Measurements from ENCODE around the gene DPP6. TPM values are rescaled to one million over a fixed set of nuclear protein-coding genes. Genes with fewer than 3 reads are reported as not detected.

The DPP6 gene
- total RNA-seq, 1 donor = under 0.01 TPM

GRCh38 chr7:154855366-154855765 is 803.2 kb downstream of the DPP6 start:
- DNase-seq (ENCODE audit: low read depth) = no peak
- TF ChIP-seq CTCF (IDR thresholded peaks at IDR 0.05; ENCODE audit: insufficient read depth, low read depth, low read length) = no peak
- H3K4me3 ChIP-seq (ENCODE audit: low read depth, low read length) = no peak overlapping the region

- no peak for TF ChIP-seq CTCF (IDR thresholded peaks at IDR 0.05; ENCODE audit: insufficient read depth, low read depth, low read length)
- no peak for DNase-seq (ENCODE audit: low read depth)
- H3K4me3 ChIP-seq (ENCODE audit: low read depth, low read length) = no peak overlapping the region
These were observed 804.5 kb downstream of the DPP6 start for GRCh38 chr7:154856733-154857132.

- DNase-seq (ENCODE audit: low read depth) = no peak
- no peak for TF ChIP-seq CTCF (IDR thresholded peaks at IDR 0.05; ENCODE audit: insufficient read depth, low read depth, low read length)
- no peak overlapping the region for H3K4me3 ChIP-seq (ENCODE audit: low read depth, low read length)
These were observed 805.0 kb downstream of the DPP6 start for GRCh38 chr7:154857240-154857639.

DNA sequence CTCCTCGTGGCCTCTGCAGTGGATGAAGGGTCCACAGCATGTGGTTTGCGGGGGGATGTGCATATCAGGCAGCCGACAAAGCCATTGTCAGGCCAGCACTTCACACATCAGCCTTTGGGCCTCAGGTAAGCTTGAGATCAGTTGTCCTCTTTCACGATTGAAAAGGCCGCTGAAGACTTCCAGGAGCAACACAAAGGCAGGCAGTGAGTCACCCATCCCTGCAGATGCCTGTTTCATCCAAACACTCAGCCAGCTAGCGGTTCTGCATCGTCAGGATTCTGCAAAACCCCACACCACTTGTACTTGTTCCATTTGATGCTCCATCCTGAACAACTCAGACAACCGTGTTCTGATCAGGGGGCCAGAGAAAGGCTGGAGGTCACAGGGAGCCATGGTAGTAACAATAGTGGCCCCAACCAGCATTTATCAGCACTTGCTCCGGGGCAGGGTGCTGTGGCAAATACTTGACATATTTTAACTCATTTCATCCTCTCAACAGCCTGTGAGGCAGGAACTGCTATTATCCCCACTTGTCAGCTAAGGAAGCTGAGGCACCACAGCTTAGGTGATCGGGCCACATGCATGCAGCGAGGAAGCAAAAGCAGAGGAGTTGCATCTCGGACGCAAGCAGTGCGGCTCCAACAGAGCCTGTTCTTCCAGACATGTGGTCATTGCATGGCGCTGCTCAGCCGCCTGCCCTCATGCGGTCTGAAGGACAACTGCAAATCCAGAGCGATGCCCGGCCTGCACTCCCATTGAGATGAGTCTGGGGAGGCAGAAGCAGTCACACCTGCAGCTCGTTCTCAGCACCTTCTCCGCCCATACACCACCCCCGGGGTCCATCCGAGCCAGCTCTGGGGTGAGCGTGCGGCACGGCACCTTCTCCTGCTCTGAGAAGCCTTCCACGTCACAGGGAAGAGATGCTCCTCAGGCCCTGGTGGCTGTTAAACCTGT is 805.8 kb downstream of the DPP6 start:
- no peak for TF ChIP-seq CTCF (IDR thresholded peaks at IDR 0.05; ENCODE audit: insufficient read depth, low read depth, low read length)
- no peak overlapping the region for H3K4me3 ChIP-seq (ENCODE audit: low read depth, low read length)
- no peak for DNase-seq (ENCODE audit: low read depth)

GRCh38 chr7:154858836-154859537 is 806.8 kb downstream of the DPP6 start:
- no peak overlapping the region for H3K4me3 ChIP-seq (ENCODE audit: low read depth, low read length)
- TF ChIP-seq CTCF (IDR thresholded peaks at IDR 0.05; ENCODE audit: insufficient read depth, low read depth, low read length) = no peak
- no peak for DNase-seq (ENCODE audit: low read depth)

DNA sequence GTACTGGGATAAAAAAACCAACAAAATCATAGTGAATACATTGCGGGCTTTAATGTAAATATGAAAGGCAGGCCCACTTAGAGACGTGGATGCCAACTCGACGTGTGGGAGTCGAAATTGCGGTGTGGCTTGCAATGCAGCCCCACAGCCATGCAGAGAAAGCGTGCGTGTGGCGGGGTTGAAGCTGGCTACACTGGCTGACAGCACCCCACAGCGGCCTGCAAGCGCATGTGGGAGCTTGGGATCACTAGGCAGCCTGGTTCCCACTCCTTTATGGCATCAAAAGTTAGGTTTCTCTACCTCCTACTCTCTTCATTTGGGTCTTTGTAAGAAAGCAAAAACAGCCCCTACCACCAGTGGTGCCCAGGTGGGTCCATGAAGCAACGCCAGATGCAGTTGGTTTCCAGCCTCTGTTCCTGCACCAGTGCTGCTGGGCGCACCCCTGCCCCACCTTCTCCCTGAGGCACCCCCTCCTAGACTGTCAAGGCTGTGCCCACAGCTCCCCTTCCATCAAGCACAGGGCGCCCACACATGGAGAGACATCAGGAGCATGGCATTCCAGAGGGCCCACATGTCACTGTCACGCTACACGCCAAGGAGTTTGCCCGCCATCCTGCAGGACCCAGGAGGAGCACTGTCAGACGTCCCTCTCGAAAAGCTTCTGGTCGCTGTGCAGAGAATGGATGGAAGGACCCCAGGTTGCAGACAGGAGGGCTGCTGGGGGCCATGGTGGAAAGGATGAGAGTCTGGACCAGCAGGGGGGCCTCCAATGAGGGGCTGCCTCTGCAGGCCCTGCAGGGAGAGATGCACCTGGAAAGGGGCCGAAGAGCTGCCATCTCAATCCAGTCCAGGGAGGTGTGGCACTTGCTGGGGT is 807.8 kb downstream of the DPP6 start:
- no peak for DNase-seq (ENCODE audit: low read depth)
- no peak for TF ChIP-seq CTCF (IDR thresholded peaks at IDR 0.05; ENCODE audit: insufficient read depth, low read depth, low read length)

More for the DNA sequence above, 807.8 kb downstream of the DPP6 start:
- H3K4me3 ChIP-seq (ENCODE audit: low read depth, low read length) = no peak overlapping the region
